Sigmoid colon (tissue), 7 donors: ENCODE measurements around the gene STAT4. TPM values are rescaled to one million over a fixed set of nuclear protein-coding genes. Genes with fewer than 3 reads are reported as not detected.

Experiments
- DNase-seq: peaks from one replicate; pipeline ENCODE4 v3.0.0-alpha.2; 2019
- H3K27ac ChIP-seq, 4 donors: fragments of 200-600 bp; sonication (generic); one replicate each; pipeline ENCODE4 v1.5.1; 2016 to 2019; ENCODE audit warnings: mild to moderate bottlenecking in 1 of 4
- H3K27me3 ChIP-seq, 3 donors: fragments of 200-600 bp; sonication (generic); one replicate each; pipeline ENCODE4 v1.5.1; 2019; ENCODE audit warnings: mild to moderate bottlenecking in 1 of 3
- H3K36me3 ChIP-seq, 4 donors: fragments of 200-600 bp; sonication (generic); one replicate each; pipeline ENCODE4 v1.5.1; 2016 to 2019
- H3K4me1 ChIP-seq, 4 donors: fragments of 200-600 bp; sonication (generic); one replicate each; pipeline ENCODE4 v1.5.1; 2017 to 2019
- H3K4me3 ChIP-seq, 4 donors: fragments of 200-600 bp; sonication (generic); one replicate each; pipeline ENCODE4 v1.5.1; 2017 to 2019; ENCODE audit warnings: mild to moderate bottlenecking in 2 of 4, moderate library complexity in 1 of 4
- H3K9me3 ChIP-seq, 4 donors: fragments of 200-600 bp in 3 of 4; sonication (generic) in 3 of 4; one replicate each; pipeline versions ENCODE4 v1.5.1 to v1.6.1; 2013 to 2019
- EP300 ChIP-seq, 4 donors: sonication (generic); formaldehyde crosslinking; IDR thresholded peaks; one replicate each; pipeline ENCODE4 v1.6.1; 2017; ENCODE audit warnings: antibody characterized with exemption in 4 of 4
- POLR2A ChIP-seq, 2 donors: fragments of 450-650 bp; IDR thresholded peaks; one replicate each; pipeline ENCODE4 v1.6.1; 2016; ENCODE audit warnings: antibody characterized with exemption in 2 of 2, mild to moderate bottlenecking in 2 of 2, moderate library complexity in 2 of 2
- POLR2AphosphoS5 ChIP-seq, 4 donors: sonication (generic); formaldehyde crosslinking; IDR thresholded peaks; one replicate each; pipeline ENCODE4 v1.6.1; 2017; ENCODE audit warnings: antibody characterized with exemption in 4 of 4
- WGBS, 2 donors: extraction: QIAGEN DNeasy Blood & Tissue Kit; methylation state at CpG; one replicate each; pipeline ENCODE4 v1.1.7; 2013; 5-methylcytosine and 5-hydroxymethylcytosine counted together
- intact Hi-C: fragments of 100-400 bp; cut with DNase I; formaldehyde crosslinking; loops from one replicate; pipeline ENCODE4 v1.15.1; 2023
- polyA plus RNA-seq, 3 donors: library from polyadenylated mRNA; stranded (reverse); fragments of 200-250 nt; gene quantifications; one replicate each; pipeline ENCODE4 v1.2.3, GENCODE V29; 2013
- total RNA-seq, 4 donors: library from RNA; depleted of rRNA; stranded (reverse); fragments of >200 nt; gene quantifications; one replicate each; pipeline ENCODE4 v1.1.0, GENCODE V29; 2016
- TF ChIP-seq, protein P1 (sequence below), 4 experiments: fragments of 450-650 bp in 3 of 4; fragments of 200-600 bp in 1 of 4; IDR thresholded peaks; one replicate each; pipeline ENCODE4 v1.5.1; 2016 to 2019; ENCODE audit warnings: antibody characterized with exemption in 4 of 4, mild to moderate bottlenecking in 3 of 4, moderate library complexity in 2 of 4
- donor health status: healthy with polysubstance abuse.
- donor health status: Bipolar disorder and iron deficiency.
- donor health status: healthy.

Gene STAT4
- total and polyA plus RNA-seq, 7 donors, result 0.46 to 4.6 (median 0.70) TPM; not detected in 1

DNA sequence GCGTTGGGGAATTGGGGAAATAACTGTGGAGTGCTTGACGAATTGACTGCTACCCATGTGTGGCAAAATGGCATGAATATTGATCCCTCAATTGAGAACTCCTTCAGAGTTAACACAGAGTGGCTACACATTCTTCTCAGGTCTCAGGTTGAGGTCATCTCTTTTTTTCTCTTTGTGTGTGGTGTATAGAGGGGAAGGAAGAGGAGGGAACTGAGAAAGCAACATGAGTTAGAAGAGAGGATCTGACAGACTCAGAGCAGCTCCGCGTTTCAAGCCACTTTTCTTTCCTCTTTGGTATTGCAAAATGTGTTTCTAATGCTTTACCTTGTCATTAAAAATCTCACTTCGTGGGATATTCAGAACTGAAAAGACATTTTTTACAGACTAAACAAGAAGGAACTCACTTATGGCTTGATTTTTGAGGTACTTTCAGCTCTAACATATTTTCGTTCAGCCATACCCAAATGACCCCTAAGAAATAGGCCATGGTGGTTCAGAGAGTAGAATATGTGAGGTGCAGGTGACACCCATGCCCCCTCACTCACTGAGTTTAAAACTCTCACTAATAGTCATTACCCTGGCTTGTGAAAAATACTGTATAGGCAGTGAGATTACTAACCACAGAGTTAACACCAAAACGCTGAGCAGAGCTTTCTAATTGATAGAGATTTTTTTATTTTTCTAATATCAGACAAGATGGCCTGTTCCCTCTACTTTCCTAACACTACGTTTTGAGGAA is 22.5 kb downstream of the STAT4 start:
- Histone ChIP-seq H3K4me3 (no peak overlapping the region), H3K27me3 (no peaks in the 10 kb centered on the region), H3K9me3 (no peaks in the 10 kb centered on the region), H3K27ac (no peak overlapping the region), H3K36me3 (no peaks in the 10 kb centered on the region), H3K4me1 (no peaks in the 10 kb centered on the region)
- no peak for DNase-seq
- intact Hi-C loops, result no loop called here
- TF ChIP-seq, protein P1, sequence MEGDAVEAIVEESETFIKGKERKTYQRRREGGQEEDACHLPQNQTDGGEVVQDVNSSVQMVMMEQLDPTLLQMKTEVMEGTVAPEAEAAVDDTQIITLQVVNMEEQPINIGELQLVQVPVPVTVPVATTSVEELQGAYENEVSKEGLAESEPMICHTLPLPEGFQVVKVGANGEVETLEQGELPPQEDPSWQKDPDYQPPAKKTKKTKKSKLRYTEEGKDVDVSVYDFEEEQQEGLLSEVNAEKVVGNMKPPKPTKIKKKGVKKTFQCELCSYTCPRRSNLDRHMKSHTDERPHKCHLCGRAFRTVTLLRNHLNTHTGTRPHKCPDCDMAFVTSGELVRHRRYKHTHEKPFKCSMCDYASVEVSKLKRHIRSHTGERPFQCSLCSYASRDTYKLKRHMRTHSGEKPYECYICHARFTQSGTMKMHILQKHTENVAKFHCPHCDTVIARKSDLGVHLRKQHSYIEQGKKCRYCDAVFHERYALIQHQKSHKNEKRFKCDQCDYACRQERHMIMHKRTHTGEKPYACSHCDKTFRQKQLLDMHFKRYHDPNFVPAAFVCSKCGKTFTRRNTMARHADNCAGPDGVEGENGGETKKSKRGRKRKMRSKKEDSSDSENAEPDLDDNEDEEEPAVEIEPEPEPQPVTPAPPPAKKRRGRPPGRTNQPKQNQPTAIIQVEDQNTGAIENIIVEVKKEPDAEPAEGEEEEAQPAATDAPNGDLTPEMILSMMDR (IDR thresholded peaks at IDR 0.05), result no peak
- TF ChIP-seq EP300 (IDR thresholded peaks at IDR 0.05), result no peak
- no peak for TF ChIP-seq POLR2AphosphoS5 (IDR thresholded peaks at IDR 0.05)
- no peak for TF ChIP-seq POLR2A (IDR thresholded peaks at IDR 0.05)
- 66 to 80% methylated on average over 8 of the region's 8 CpGs for WGBS, 2 donors

DNA sequence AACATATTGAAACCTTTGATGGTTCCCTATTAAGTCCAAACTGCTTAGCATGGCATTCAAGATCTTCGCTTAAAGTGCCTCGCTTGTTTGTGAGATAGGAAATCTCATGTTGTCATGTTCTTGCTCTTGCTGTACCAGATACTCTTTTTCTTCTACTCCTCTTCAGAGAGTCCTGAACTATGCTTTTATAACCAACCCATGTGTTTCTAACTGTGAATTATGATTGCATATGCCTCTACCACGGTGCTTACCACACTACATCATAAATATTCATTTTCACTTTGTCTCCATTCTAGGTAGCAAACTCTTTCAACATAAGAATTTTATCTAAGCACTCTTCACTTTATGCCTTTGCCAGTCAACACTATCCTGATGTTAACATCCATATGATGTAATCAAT is 23.6 kb downstream of the STAT4 start:
- 88% methylated on average over 3 of the region's 3 CpGs for WGBS, 2 donors
- no peak for TF ChIP-seq POLR2AphosphoS5 (IDR thresholded peaks at IDR 0.05)
- H3K4me3 ChIP-seq, result no peak overlapping the region
- intact Hi-C loops, result no loop called here
- DNase-seq, result no peak
- H3K27ac ChIP-seq, result no peak overlapping the region
- no peaks in the 10 kb centered on the region for H3K4me1 ChIP-seq
- no peaks in the 10 kb centered on the region for H3K36me3 ChIP-seq
- H3K27me3 ChIP-seq, result no peaks in the 10 kb centered on the region
- no peaks in the 10 kb centered on the region for H3K9me3 ChIP-seq

DNA sequence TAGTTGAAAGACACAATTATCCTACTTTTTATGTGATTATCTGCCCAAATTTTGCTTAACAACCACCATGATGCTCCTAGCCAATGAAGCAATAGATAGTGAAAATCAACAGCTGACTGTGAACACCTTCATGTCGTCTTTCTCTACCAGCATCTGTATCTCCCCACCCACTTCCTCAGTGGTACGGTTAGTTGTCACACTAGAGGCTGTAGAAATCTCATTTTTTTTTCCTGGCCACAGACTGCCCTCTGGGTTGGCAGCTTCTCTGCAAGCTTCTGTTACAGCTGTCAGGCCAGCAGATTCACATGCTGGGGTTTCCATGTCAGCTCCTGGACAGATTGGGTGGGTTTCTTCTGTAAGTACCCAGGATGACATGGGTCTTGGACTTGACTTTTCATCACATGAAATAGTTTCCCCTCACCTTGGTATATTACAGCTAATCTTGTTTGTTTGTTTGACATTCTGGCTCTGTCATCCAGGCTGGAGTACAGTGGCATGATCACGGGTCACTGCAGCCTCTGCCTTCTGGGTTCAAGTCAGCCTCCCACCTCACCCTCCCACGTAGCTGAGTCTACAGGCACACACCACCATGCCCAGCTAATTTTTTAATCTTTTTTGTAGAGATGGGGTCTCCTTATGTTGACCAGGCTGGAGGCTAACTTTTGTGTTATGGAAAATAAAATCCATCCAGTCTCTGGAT is 24.3 kb downstream of the STAT4 start:
- no peak for TF ChIP-seq POLR2AphosphoS5 (IDR thresholded peaks at IDR 0.05)
- no peak for TF ChIP-seq EP300 (IDR thresholded peaks at IDR 0.05)
- no peak for TF ChIP-seq POLR2A (IDR thresholded peaks at IDR 0.05)
- TF ChIP-seq, protein P1 (IDR thresholded peaks at IDR 0.05), result no peak
- no peak overlapping the region for H3K4me3 ChIP-seq
- H3K27ac ChIP-seq, result no peak overlapping the region
- no peaks in the 10 kb centered on the region for H3K36me3 ChIP-seq
- H3K4me1 ChIP-seq, result no peaks in the 10 kb centered on the region
- 72 to 81% methylated on average over 4 of the region's 4 CpGs for WGBS, 2 donors
- intact Hi-C loops, result no loop called here
- no peak for DNase-seq
- H3K9me3 ChIP-seq, result no peaks in the 10 kb centered on the region
- no peaks in the 10 kb centered on the region for H3K27me3 ChIP-seq

GRCh38 chr2:191125646-191126045 is 25.1 kb downstream of the STAT4 start:
- no peak overlapping the region for H3K4me3 ChIP-seq
- no peaks in the 10 kb centered on the region for H3K36me3 ChIP-seq
- no peaks in the 10 kb centered on the region for H3K9me3 ChIP-seq
- no peaks in the 10 kb centered on the region for H3K4me1 ChIP-seq
- intact Hi-C loops, result no loop called here
- H3K27me3 ChIP-seq, result no peaks in the 10 kb centered on the region
- 41 to 44% methylated on average over 2 of the region's 2 CpGs for WGBS, 2 donors
- TF ChIP-seq POLR2A (IDR thresholded peaks at IDR 0.05), result no peak
- TF ChIP-seq EP300 (IDR thresholded peaks at IDR 0.05), result no peak
- TF ChIP-seq, protein P1 (IDR thresholded peaks at IDR 0.05), result no peak
- TF ChIP-seq POLR2AphosphoS5 (IDR thresholded peaks at IDR 0.05), result no peak
- no peak overlapping the region for H3K27ac ChIP-seq
- DNase-seq, result no peak

- no peak for TF ChIP-seq POLR2A (IDR thresholded peaks at IDR 0.05)
- TF ChIP-seq, protein P1 (IDR thresholded peaks at IDR 0.05), result no peak
- Histone ChIP-seq H3K36me3 (no peaks in the 10 kb centered on the region), H3K4me1 (no peaks in the 10 kb centered on the region)
Measured at GRCh38 chr2:191122638-191123294, 28.0 kb downstream of the STAT4 start.

More at GRCh38 chr2:191122638-191123294, 28.0 kb downstream of the STAT4 start:
- intact Hi-C loops, result no loop called here
- H3K9me3 ChIP-seq, result no peaks in the 10 kb centered on the region
- H3K4me3 ChIP-seq, result no peak overlapping the region
- DNase-seq, result no peak
- H3K27me3 ChIP-seq, result no peaks in the 10 kb centered on the region
- H3K27ac ChIP-seq, result no peak overlapping the region
- WGBS, 2 donors, result 88 to 89% methylated on average over 2 of the region's 2 CpGs
